IMR-90 (cell line): ENCODE data around the gene MED12L. TPM values are rescaled to one million over a fixed set of nuclear protein-coding genes. Genes with fewer than 3 reads are reported as not detected.
A peak's percentile ranks its signal among the peaks of the same experiment; 100 is the strongest.

Experiments used
- ATAC-seq: fragments of 200-7000 bp; cut with Tn5 transposase; 2 replicates; pipeline ENCODE4 v1.9.1; 2020; ENCODE audit warnings: low read depth, mild to moderate bottlenecking, moderate library complexity
- BruUV-seq: library from RNA; stranded (reverse); fragments of 400-500 nt; replicated peaks from 2 replicates; lab custom pipeline; 2021; lab: Mats Ljungman, UMichigan
- CTCF ChIA-PET: fragments of 300-600 bp; formaldehyde crosslinking; extraction: SDS; loops from one replicate; lab custom pipeline; 2021; ENCODE audit warnings: antibody characterized with exemption; lab: Yijun Ruan, JAX
- POLR2A ChIA-PET: fragments of 300-600 bp; sonication (Branson Sonifier 250); formaldehyde crosslinking; loops from one replicate; lab custom pipeline; 2022; ENCODE audit warnings: antibody characterized with exemption; ENCODE audit not compliant: unreplicated experiment; lab: Charles Lee
- DNase-seq: peaks from one replicate; pipeline ENCODE4 v3.0.0; 2013
- H2AFZ ChIP-seq: replicated peaks from 2 replicates; pipeline ENCODE3; 2013; ENCODE audit warnings: low read length, mild to moderate bottlenecking; ENCODE audit not compliant: poor library complexity
- H2AK5ac ChIP-seq: 2 replicates; pipeline ENCODE4 v1.6.1; 2013; ENCODE audit warnings: low read depth, low read length, inconsistent platforms
- H2AK9ac ChIP-seq: replicated peaks from 2 replicates; pipeline ENCODE3; 2013; ENCODE audit warnings: mild to moderate bottlenecking, low read depth, low read length, moderate library complexity; ENCODE audit not compliant: poor library complexity
- H2BK120ac ChIP-seq: 2 replicates; pipeline ENCODE4 v1.6.1; 2013; ENCODE audit warnings: low read depth, low read length, inconsistent platforms
- H2BK15ac ChIP-seq: 3 replicates; pipeline ENCODE4 v1.6.1; 2013; ENCODE audit warnings: low read depth, low read length, inconsistent platforms
- H2BK20ac ChIP-seq: 2 replicates; pipeline ENCODE4 v1.6.1; 2013; ENCODE audit warnings: low read depth, mild to moderate bottlenecking, inconsistent platforms, low read length, moderate library complexity
- H2BK5ac ChIP-seq: 2 replicates; pipeline ENCODE4 v1.6.1; 2013; ENCODE audit warnings: mild to moderate bottlenecking, low read depth, low read length, inconsistent platforms; ENCODE audit not compliant: poor library complexity, severe bottlenecking
- H3K14ac ChIP-seq: replicated peaks from 2 replicates; pipeline ENCODE4 v1.6.1; 2013; ENCODE audit warnings: low read depth, low read length, inconsistent platforms
- H3K18ac ChIP-seq: 2 replicates; pipeline ENCODE4 v1.6.1; 2013; ENCODE audit warnings: low read depth, low read length, control low read depth
- H3K23ac ChIP-seq: 2 replicates; pipeline ENCODE4 v1.6.1; 2013; ENCODE audit warnings: low read depth, low read length, inconsistent platforms
- H3K27ac ChIP-seq: 2 replicates; pipeline ENCODE4 v1.5.1; 2013; ENCODE audit warnings: mild to moderate bottlenecking, control low read depth, low read length; ENCODE audit not compliant: insufficient read depth
- H3K27me3 ChIP-seq: 2 replicates; pipeline ENCODE4 v1.6.1; 2013; ENCODE audit warnings: low read length; ENCODE audit not compliant: control insufficient read depth, insufficient read depth
- H3K36me3 ChIP-seq: 2 replicates; pipeline ENCODE4 v1.6.1; 2013; ENCODE audit warnings: low read length, mixed read lengths; ENCODE audit not compliant: control insufficient read depth, insufficient read depth
- H3K4ac ChIP-seq: 2 replicates; pipeline ENCODE4 v1.6.1; 2013; ENCODE audit warnings: low read depth, low read length, inconsistent platforms
- H3K4me1 ChIP-seq: 2 replicates; pipeline ENCODE4 v1.6.1; 2013; ENCODE audit warnings: low read length, mixed read lengths; ENCODE audit not compliant: control insufficient read depth, insufficient read depth
- H3K4me2 ChIP-seq: 2 replicates; pipeline ENCODE4 v1.6.1; 2013; ENCODE audit warnings: low read depth, mild to moderate bottlenecking, control low read depth, low read length, moderate library complexity
- H3K4me3 ChIP-seq: 2 replicates; pipeline ENCODE4 v1.5.1; 2013; ENCODE audit warnings: low read depth, mild to moderate bottlenecking, control low read depth, low read length, moderate library complexity; ENCODE audit not compliant: insufficient read depth
- H3K56ac ChIP-seq: 2 replicates; pipeline ENCODE4 v1.6.1; 2013; ENCODE audit warnings: low read length, inconsistent platforms; ENCODE audit not compliant: insufficient read depth; ENCODE audit errors: extremely low read depth
- H3K79me1 ChIP-seq, 2 experiments: 2 replicates each; pipeline ENCODE4 v1.6.1; 2013; ENCODE audit warnings: low read length in 2 of 2, inconsistent platforms in 1 of 2, low read depth in 1 of 2
- H3K9ac ChIP-seq: 2 replicates; pipeline ENCODE4 v1.6.1; 2013; ENCODE audit warnings: low read depth, low read length, control low read depth
- H3K9me1 ChIP-seq: 2 replicates; pipeline ENCODE4 v1.6.1; 2013; ENCODE audit warnings: low read length, inconsistent platforms; ENCODE audit not compliant: insufficient read depth
- H3K9me3 ChIP-seq: 2 replicates; pipeline ENCODE4 v1.6.1; 2013; ENCODE audit warnings: low read length; ENCODE audit not compliant: control insufficient read depth, insufficient read depth
- H4K20me1 ChIP-seq: 2 replicates; pipeline ENCODE4 v1.6.1; 2013; ENCODE audit warnings: low read length, inconsistent platforms; ENCODE audit not compliant: insufficient read depth
- H4K5ac ChIP-seq: 2 replicates; pipeline ENCODE4 v1.6.1; 2013; ENCODE audit warnings: mild to moderate bottlenecking, low read depth, low read length, control low read depth
- H4K8ac ChIP-seq, 2 experiments: 2 replicates each; pipeline ENCODE4 v1.6.1; 2013; ENCODE audit warnings: low read depth in 2 of 2, low read length in 2 of 2, control low read depth in 1 of 2, inconsistent platforms in 1 of 2
- H4K91ac ChIP-seq: 2 replicates; pipeline ENCODE4 v1.6.1; 2013; ENCODE audit warnings: low read depth, low read length, inconsistent platforms; ENCODE audit not compliant: insufficient read depth
- BHLHE40 ChIP-seq: fragments of 150-350 bp; IDR thresholded peaks from 2 replicates; pipeline ENCODE4 v1.6.1; 2016; ENCODE audit warnings: mild to moderate bottlenecking, low read depth, low read length
- CHD1 ChIP-seq: IDR thresholded peaks from 2 replicates; pipeline ENCODE4 v1.6.1; 2012; ENCODE audit warnings: low read depth, low read length, improper control_type of control experiment
- ELK1 ChIP-seq: fragments of 150-350 bp; IDR thresholded peaks from 2 replicates; pipeline ENCODE4 v1.6.1; 2016; ENCODE audit warnings: low read depth, mild to moderate bottlenecking, low read length, moderate library complexity, borderline replicate concordance
- FOS ChIP-seq: fragments of 150-350 bp; IDR thresholded peaks from 2 replicates; pipeline ENCODE4 v1.6.1; 2016; ENCODE audit warnings: low read depth, low read length
- MAFK ChIP-seq: IDR thresholded peaks from 2 replicates; pipeline ENCODE4 v1.6.1; 2012; ENCODE audit warnings: low read depth, low read length, improper control_type of control experiment
- MAZ ChIP-seq: IDR thresholded peaks from 2 replicates; pipeline ENCODE4 v1.6.1; 2012; ENCODE audit warnings: low read depth, mild to moderate bottlenecking, low read length, improper control_type of control experiment, moderate library complexity, borderline replicate concordance
- MXI1 ChIP-seq: IDR thresholded peaks from 2 replicates; pipeline ENCODE4 v1.6.1; 2012; ENCODE audit warnings: low read depth, mild to moderate bottlenecking, low read length, moderate library complexity, borderline replicate concordance
- NFE2L2 ChIP-seq: fragments of 150-350 bp; IDR thresholded peaks from 2 replicates; pipeline ENCODE4 v1.6.1; 2016; ENCODE audit warnings: low read depth, mild to moderate bottlenecking, low read length
- POLR2A ChIP-seq: IDR thresholded peaks from 2 replicates; pipeline ENCODE4 v1.6.1; 2012; ENCODE audit warnings: mild to moderate bottlenecking, low read depth, low read length
- RAD21 ChIP-seq: IDR thresholded peaks from 2 replicates; pipeline ENCODE4 v1.6.1; 2012; ENCODE audit warnings: low read length, improper control_type of control experiment
- RCOR1 ChIP-seq: IDR thresholded peaks from 2 replicates; pipeline ENCODE4 v1.6.1; 2012; ENCODE audit warnings: mild to moderate bottlenecking, low read length, improper control_type of control experiment; ENCODE audit not compliant: insufficient replicate concordance
- RFX5 ChIP-seq: IDR thresholded peaks from 2 replicates; pipeline ENCODE4 v1.8.0; 2012; ENCODE audit warnings: low read depth, mild to moderate bottlenecking, low read length, moderate library complexity
- SMC3 ChIP-seq: fragments of 150-350 bp; IDR thresholded peaks from 2 replicates; pipeline ENCODE4 v1.6.1; 2016; ENCODE audit warnings: low read depth, mild to moderate bottlenecking, antibody characterized with exemption, low read length, moderate library complexity
- WGBS, 2 experiments: methylation state at CpG; one replicate each; pipeline versions ENCODE4 v1.1.5 to v1.1.7; 2013; ENCODE audit warnings: missing lambda C conversion rate in 2 of 2; ENCODE audit not compliant: insufficient read length in 1 of 2; ENCODE audit errors: extremely low coverage in 2 of 2; 5-methylcytosine and 5-hydroxymethylcytosine counted together
- dilution Hi-C: fragments of 300-500 bp; cut with HindIII; formaldehyde crosslinking; loops from one replicate; pipeline ENCODE4 v1.14.3; 2018; ENCODE audit warnings: low sequenced_read_pairs; ENCODE audit not compliant: unreplicated experiment
- in situ Hi-C: fragments of 300-500 bp; cut with MboI; formaldehyde crosslinking; loops from 3 replicates; pipeline ENCODE4 v1.14.3; 2019; ENCODE audit warnings: low sequenced_read_pairs, inconsistent platforms, mixed read lengths
- intact Hi-C: fragments of 100-400 bp; cut with micrococcal nuclease; formaldehyde crosslinking; loops from 2 replicates; pipeline ENCODE4 v1.10.0; 2022
- polyA plus RNA-seq, 3 experiments: library from polyadenylated mRNA; depleted of rRNA; stranded (reverse); fragments of >200 nt; gene quantifications; 2 replicates each; pipeline ENCODE4 v1.2.3, GENCODE V29; 2012; ENCODE audit warnings: low replicate concordance in 1 of 3
- total RNA-seq: library from RNA; depleted of rRNA; stranded (reverse); fragments of >200 nt; gene quantifications from 2 replicates; pipeline ENCODE4 v1.2.3, GENCODE V29; 2012
- TF ChIP-seq, protein P1 (sequence below): fragments of 150-350 bp; IDR thresholded peaks from 2 replicates; pipeline ENCODE4 v1.6.1; 2017; ENCODE audit warnings: mild to moderate bottlenecking, antibody characterized with exemption, low read length, low read depth
- TF ChIP-seq, protein P2 (sequence below): conservative IDR thresholded peaks from 2 replicates; pipeline ENCODE4 v1.5.1; 2012; ENCODE audit warnings: mild to moderate bottlenecking, low read depth, low read length, improper control_type of control experiment

Gene MED12L
- total and polyA plus RNA-seq, 2 of the 4 experiments (the other 2 are of a cell fraction) = 0.05 to 0.18 TPM

DNA sequence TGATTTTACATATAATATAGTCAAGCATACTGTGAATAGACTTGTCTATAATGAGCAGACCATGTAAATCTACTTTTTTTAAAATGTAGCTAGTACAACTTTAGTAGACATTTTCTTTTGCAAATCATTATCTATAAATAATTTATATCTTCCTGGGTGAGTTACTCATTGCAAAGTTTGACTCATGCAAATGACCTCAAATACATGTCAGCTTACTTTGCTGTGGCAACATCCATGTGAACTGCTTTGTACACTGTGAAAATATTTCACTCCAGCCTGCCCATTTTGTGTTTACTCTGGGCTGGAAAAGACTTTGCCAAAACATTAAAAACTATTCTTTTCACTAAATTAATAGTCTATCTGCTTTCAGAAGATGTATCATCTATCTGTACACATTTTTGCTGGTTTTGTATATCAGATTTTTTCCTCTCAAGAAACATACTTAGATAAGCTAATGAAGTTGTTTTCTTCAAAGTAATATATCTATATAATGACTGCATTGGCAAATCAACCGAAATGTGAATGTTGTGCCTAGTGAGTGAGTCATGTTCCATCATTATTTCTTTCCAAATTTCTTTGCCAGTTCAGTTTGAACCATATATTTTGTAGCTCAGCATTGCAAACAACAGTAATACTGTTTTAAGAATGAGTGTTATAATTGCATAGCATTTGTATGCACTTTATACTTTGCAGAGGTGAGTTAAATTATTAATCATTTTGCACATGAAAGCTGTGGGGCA lies 348.9 kb downstream of the MED12L start:
- in situ Hi-C loops = loop anchor here (10.0 kb wide), 1 partner anchor 210 kb away; no protein-coding TSS in a partner anchor
- CTCF ChIA-PET = interaction anchor here (1.4 kb wide), 1 partner anchor 9 kb away, joined by 3 read pairs; no protein-coding TSS in a partner anchor
- no CpG with 5 or more reads among the region's 1 CpG for WGBS, 2 experiments
- TF ChIP-seq MAFK = no peak
- no peak for TF ChIP-seq CHD1
- no peak for TF ChIP-seq SMC3
- TF ChIP-seq, protein P1, sequence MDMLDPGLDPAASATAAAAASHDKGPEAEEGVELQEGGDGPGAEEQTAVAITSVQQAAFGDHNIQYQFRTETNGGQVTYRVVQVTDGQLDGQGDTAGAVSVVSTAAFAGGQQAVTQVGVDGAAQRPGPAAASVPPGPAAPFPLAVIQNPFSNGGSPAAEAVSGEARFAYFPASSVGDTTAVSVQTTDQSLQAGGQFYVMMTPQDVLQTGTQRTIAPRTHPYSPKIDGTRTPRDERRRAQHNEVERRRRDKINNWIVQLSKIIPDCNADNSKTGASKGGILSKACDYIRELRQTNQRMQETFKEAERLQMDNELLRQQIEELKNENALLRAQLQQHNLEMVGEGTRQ = no peak
- no peak for TF ChIP-seq ELK1
- TF ChIP-seq, protein P2, sequence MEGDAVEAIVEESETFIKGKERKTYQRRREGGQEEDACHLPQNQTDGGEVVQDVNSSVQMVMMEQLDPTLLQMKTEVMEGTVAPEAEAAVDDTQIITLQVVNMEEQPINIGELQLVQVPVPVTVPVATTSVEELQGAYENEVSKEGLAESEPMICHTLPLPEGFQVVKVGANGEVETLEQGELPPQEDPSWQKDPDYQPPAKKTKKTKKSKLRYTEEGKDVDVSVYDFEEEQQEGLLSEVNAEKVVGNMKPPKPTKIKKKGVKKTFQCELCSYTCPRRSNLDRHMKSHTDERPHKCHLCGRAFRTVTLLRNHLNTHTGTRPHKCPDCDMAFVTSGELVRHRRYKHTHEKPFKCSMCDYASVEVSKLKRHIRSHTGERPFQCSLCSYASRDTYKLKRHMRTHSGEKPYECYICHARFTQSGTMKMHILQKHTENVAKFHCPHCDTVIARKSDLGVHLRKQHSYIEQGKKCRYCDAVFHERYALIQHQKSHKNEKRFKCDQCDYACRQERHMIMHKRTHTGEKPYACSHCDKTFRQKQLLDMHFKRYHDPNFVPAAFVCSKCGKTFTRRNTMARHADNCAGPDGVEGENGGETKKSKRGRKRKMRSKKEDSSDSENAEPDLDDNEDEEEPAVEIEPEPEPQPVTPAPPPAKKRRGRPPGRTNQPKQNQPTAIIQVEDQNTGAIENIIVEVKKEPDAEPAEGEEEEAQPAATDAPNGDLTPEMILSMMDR = no peak
- TF ChIP-seq RCOR1 = no peak
- TF ChIP-seq FOS = peak; percentile 92
- peak; percentile 10; the same call in 1 of the 2 replicates for TF ChIP-seq BHLHE40
- TF ChIP-seq RFX5 = no peak
- no peak for TF ChIP-seq POLR2A
- TF ChIP-seq MAZ = no peak
- TF ChIP-seq NFE2L2 = no peak
- no peak for TF ChIP-seq MXI1
- TF ChIP-seq RAD21 = no peak

More for the DNA sequence above, 348.9 kb downstream of the MED12L start:
- BruUV-seq = no TSS peak
- no peak overlapping the region for H2AFZ ChIP-seq
- no peak overlapping the region for H4K5ac ChIP-seq
- no peaks in the 10 kb centered on the region for H3K9me3 ChIP-seq
- peak overlapping the region; percentile 75 for H2BK5ac ChIP-seq
- H3K56ac ChIP-seq = no peak overlapping the region
- no peak overlapping the region for H4K91ac ChIP-seq
- H3K79me1 ChIP-seq = no peaks in the 10 kb centered on the region
- POLR2A ChIA-PET = no interaction called here
- H3K27me3 ChIP-seq = no peaks in the 10 kb centered on the region
- peaks cover 13% of the 10 kb centered on the region for H3K9me1 ChIP-seq
- no peak overlapping the region for H3K23ac ChIP-seq
- intact Hi-C loops = loop anchor here (10.0 kb wide), 1 partner anchor 270 kb away; no protein-coding TSS in a partner anchor
- H3K14ac ChIP-seq = no peak overlapping the region
- no peak overlapping the region for H3K4me2 ChIP-seq
- no peak overlapping the region for H2AK9ac ChIP-seq
- H3K4ac ChIP-seq = no peak overlapping the region
- no peak overlapping the region for H2AK5ac ChIP-seq
- ATAC-seq (peak; percentile 81), DNase-seq (peak; percentile 94)
- H3K4me3 ChIP-seq = no peak overlapping the region
- no peaks in the 10 kb centered on the region for H3K36me3 ChIP-seq
- H3K27ac ChIP-seq = no peak overlapping the region
- no peak overlapping the region for H2BK15ac ChIP-seq
- no peak overlapping the region for H2BK20ac ChIP-seq
- no peak overlapping the region for H2BK120ac ChIP-seq
- no peak overlapping the region for H3K9ac ChIP-seq
- H4K20me1 ChIP-seq = no peaks in the 10 kb centered on the region
- no peak overlapping the region for H3K18ac ChIP-seq
- H3K4me1 ChIP-seq = peaks cover 6% of the 10 kb centered on the region
- H4K8ac ChIP-seq = no peak overlapping the region
- dilution Hi-C loops = no loop called here
